Occipital lobe (tissue), 2 donors: ENCODE results near the gene UBL5. TPM values are rescaled to one million over a fixed set of nuclear protein-coding genes. Genes with fewer than 3 reads are reported as not detected.

ENCODE experiments used
- DNase-seq: peaks from one replicate; lab custom pipeline; 2025; lab: John Stamatoyannopoulos, UW
- total RNA-seq: library from RNA; depleted of rRNA; stranded (reverse); fragments of >200 nt; gene quantifications from one replicate; pipeline ENCODE4 v1.2.3, GENCODE V29; 2014

UBL5 gene
- total RNA-seq, 1 donor from 2014 or later, result 62.9 TPM

DNA sequence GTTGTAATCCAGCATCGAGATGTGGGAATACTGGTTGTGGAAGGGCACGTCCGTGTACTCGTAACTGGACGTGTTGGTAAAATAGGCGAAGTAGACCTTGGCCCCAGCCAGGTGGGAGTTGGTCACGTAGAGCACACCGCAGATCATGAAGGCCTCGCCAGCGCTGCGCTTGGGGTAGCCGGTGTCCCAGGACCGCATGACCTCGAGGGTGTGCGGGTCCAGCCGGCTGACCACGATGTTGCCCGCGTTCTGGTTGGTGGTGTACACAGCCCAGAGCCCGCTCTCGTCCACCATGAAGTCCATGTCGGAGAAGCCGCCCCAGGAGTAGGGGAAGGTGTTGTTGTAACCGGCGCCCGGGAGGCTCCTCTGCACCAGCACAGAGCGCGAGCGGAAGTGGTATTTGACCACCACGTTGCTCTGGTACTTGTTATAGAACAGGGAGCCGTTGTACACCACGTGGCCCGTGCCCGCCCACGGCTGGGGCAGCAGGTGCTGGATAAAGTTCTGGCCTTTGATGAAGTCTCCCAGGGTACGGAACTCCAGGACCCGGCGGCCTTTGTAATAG is 26.6 kb downstream of the UBL5 start:
- DNase-seq, result no peak

DNA sequence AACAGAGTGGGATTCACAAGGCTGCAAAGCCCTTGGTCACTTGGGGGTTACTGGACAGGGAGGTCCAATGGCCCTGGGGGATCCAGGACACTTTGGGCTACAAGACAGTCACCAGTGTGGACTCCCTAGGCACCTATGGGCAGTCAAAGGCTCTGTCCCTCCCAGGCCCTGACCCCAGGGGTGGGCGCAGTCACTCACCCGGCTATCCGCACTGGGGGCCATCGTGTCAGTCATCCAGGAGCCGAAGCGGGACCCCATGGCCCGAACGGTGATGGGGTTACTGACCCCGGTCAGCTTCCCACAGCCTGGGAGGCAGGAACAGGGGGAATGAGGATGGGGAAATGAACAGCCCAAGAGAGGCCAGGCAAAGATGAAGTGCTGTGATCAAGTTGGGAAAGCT is 28.9 kb downstream of the UBL5 start:
- DNase-seq, result no peak

DNA sequence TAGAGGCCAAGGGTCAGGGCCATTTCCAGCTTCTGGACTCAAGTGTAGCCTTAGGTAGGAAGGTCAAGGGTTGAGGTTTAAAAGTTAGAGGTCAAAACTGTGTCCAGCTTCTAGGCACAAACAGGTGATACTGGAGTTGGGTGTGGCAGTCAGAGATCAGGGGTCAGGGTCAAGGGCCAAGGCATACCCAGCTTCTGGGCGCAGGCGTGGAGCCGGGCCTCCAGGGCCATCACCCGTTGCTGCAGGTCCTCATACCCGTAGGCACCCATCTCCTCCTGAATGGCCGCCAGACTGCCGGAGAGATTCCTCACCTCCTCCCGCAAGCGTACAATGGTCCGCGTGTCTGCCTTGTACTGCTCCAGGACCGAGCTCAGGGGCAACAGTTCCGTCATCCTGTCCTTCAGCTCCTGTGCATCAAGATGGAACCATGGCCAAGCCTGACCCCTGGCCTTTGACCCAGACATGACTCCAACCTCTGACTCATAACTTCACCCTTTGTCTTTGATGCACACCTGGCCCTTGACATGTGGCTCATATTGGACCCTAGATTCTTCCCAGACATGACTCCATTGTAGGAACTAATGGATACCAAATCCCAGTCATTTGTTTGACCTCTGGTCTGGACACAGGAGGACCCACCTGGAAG is 29.5 kb downstream of the UBL5 start:
- DNase-seq, result no peak

DNA sequence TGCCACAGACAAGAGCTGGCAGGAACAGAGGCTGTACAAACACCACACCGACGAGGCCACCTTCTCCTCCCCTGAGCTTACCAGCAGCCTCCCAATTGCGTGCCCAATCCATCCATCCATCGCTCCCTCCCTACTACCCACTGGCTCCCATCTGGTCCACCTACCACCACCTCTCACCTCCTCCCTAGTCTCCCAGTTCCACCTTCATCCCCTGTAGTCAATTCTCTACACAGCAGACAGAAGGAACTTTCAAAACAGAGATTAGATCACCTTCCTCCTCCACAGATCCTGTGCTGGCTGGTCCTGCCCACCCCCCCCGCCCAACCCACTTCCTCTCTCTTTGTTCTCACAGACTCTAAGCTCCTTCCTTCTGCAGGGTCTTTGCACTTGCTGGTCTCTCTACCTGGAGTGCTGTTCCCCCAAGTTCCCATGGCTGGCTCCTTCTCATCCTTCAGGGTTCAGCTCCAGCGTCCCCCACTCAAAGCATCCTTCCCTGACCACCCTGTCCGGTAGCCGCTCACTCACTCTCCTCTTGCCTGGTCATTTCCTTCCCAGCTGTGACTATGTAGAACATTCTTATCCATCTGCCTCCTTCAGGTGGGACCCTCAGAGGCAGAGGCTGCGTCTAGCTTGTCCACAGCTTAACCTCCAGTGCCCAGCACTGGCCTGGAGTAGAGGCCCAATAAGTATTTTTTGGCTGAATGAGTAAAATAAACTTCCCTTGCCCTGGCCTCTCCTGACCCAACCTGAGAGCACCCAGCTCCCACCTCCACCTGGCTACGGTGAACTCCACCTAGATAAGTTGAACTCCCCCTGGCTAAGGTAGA is 30.4 kb downstream of the UBL5 start:
- DNase-seq, result no peak

DNA sequence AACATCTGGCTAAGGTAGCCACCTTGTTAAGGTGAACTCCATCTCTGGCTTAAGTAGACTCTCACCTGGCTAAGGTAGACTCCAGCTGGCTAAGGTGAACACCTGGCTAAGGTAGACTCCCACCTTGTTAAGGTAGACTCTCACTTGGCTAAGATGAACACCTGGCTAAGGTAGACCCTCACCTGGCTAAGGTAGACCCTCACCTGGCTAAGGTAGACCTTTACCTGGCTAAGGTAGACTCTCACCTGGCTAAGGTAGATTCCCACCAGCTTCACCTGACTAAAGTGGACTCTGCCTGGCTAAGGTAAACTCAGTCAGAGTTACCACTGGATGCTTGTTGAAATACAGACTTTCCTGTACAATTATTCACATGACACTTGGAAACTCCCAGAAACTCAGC is 31.0 kb downstream of the UBL5 start:
- DNase-seq, result no peak

DNA sequence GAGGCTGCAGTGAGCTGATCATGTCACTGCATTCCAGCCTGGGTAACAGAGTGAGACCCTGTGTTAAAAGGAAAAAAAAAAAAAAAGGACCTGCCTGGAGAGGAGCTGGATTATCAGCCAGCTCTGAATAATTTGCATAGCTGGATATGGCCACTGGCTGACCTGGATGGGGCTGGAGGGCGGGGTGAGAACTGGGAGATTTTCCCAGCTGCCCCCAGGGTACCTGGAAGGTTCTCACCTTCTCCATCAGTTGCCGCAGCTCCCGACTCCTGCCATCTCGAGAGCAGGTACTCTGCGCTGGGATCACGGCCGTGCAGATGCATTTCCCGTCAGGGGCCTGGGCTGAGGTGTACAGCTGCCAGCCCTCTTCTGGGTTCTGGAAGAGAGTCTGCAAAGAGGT is 32.7 kb downstream of the UBL5 start:
- no peak for DNase-seq

DNA sequence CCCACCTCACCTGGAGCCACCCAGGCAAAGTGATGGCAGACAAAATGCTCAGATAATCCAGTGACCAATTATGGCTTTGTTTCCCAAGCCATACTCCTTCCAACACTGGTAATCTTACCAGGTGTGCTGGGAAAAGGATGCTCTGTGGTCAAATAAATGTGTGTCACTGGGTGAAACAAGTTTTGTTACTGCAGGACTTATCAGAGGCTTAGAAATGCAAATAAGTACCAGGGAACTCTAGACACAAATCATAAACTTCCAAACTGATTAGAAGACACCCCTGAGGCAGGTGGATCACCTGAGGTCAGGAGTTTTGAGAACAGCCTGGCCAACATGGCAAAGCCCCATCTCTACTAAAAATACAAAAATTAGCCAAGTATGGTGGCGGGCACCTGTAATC is 33.8 kb downstream of the UBL5 start:
- DNase-seq, result no peak

DNA sequence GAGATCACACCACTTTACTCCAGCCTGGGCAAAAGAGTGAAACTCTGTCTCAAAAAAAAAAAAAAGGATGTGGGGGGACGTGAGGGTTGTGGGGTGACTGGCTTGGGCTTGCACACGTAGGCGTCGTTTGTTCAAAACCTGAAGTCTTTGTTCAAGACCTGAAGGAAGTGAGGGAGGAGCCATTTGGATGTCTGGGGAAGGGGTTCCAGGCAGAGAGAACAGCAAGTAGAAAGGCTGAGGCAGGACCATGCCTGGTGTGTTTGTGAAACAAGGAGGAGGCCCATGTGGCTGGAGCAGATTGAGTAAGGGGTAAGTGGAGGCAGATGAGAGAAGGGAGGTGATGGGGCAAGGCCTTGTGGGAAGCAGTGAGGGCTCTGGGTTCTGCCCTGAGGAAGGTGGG is 35.2 kb downstream of the UBL5 start:
- no peak for DNase-seq

DNA sequence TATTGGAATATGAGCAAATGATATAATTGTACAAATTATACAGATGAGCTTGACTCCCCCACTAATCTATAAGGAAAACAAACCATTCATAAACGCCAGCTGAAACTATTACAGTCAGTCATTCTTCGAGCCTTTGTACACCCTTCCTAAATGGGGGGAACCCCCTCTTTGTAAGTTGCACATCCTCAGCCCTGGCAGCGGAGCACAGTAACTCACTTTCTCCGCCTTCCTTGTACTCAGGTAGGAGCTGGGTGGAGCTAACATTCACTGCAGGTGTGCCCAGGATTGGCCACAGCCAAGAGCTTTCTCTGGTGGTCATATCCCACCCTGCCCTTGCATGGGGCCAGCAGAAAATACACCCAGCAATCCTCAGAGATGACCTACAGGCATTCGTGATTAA is 36.0 kb downstream of the UBL5 start:
- DNase-seq, result no peak

DNA sequence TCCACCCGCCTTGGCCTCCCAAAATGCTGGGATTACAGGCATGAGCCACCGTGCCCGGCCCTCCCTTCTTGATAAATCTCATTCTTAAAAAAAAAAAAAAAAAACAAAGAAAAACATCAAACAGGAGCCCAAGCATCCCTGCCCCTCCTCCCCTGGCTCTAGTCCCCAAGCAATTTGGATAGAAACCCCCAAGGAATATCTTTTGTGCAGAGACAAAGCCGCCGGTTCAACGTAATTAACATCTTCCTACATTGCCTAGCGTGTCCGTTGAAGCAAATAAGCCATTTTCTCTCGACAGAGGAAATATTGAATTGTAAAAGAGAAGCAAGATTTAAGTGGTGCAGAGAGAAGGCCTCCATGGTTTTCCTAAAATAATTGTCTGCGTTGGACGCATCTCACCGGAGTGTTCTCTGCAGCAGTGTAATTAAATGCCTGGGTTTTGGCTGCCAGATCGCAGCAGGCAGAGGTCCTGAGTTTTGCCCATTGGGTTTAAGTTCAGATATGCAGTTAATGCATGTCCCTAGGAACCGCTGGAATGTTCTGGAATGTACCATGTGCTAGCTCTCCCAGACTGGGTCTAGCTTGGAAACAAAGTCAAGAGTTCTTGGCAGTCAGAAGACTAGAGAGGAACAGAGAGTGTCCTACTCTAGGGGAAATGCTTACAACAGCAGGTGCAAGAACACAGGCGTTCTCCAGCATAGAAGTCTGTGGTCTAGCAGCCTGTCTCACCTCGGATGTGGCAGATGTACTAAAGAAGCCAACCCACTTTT is 38.2 kb downstream of the UBL5 start:
- peak; percentile 29 for DNase-seq

DNA sequence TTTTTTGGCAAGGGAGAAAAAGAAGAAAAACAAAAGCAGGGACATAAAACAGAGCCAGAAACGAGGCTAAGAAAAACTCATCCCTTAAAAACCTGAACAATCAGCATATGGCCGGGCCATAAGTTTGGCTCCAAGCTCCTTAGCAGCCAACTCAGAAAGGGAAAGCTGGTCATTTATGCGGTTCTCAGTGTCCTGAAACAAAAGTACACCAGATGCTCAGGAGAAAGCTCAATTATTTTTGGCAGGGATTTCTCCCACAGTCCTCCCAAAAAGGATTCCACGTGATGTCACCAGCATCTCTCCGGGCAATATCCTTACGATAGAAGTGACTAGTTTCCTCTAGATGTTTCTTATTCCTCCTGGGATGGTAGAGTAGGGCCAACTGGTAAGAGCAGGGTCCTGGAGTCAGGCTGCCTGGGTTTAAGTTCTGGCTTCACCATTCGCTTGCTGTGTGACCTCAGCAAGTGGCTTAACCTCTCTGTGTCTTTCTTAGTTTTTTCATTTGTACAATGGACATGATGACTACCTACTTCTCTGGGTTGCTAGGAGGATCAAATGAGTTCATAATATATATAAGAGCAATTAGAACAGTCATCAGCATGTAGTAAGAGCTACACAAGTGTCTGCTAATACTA is 41.4 kb downstream of the UBL5 start:
- DNase-seq, result peak; percentile 10

DNA sequence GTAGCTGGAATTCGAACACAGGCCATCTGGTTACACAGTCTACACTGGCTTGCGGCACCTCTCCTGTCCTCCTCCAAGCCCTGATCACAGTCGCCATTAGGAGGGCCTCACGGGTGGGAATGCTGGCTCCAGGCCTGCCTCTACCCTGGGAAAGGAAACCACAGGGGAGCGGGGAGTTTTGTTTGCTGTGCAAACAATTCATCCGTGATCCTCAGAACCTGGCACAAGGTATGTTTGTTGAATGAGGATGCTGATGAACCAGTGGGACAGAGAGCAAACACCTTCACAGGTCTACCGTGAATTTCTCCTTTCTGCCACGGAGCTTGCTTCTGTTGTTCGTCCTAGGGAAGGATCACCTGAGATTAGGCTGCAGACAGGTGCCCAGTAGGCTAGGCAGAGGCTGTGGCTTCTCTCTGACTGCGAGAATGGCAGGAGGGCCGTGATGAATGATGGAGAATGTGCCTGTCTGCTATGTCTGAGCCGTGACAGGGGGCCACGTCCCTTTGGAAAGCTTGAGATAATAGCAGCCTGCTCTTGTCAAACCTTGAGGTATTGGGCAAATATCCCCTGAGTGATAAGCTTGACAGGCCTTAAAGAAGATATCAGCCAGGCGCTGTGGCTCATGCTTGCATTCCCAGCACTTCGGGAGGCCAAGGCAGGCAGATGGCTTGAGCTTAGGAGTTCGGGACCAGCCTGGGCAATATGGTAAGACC is 44.1 kb downstream of the UBL5 start:
- DNase-seq, result no peak

DNA sequence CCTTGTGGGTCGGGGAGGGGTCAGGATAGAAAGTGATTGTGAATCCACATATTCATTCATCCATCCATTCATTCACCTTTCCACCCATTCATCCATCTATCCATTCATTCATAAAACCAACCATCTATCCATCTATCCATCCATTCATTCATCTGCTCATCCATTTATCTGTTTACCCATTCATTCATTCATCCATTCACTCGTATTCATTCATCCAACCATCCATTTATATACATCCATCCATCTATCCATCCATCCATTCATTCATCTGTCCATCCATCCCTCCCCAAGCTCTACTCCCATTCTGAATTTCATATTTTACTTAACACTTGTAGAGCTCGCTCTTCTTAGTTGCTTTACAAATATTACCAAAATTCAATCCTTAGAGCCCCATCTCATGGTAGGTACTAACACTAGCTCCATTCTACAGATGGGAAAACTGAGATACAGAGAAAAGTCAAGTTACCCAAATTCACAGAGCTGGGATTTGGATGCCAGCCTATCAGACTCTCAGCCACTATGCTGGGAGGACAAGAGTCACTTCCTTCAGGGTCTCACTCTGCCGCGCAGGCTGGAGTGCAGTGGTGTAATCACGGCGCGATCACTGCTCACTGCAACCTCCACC is 45.0 kb downstream of the UBL5 start:
- no peak for DNase-seq

DNA sequence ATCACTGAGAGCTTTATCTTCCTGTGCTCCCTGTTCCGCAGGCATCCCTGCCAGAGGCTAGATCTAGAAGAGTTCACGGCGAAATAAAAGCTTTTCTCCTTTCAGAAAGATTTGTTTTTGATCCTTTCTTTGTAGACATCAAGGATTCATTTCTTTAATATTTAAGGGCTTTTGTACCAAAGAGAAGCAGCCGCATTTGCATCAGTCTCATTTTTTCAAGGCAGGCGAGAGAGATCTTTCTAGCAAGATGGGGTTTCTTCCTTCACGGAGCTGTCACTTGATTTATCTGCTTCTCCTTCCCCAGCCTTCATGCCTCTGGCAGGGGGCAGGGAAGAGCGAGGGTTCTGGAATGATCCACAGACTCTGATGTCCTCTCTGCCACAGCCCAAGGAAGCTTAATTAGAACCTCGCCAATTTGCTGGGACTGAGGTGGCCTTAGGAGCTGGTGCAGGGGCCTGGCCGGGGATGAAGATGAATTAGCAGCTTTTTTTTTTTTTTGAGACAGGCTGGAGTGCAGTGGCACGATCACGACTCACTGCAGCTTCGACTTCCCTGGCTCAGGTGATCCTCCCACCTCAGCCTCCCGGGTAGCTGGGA is 47.4 kb downstream of the UBL5 start:
- DNase-seq, result no peak

DNA sequence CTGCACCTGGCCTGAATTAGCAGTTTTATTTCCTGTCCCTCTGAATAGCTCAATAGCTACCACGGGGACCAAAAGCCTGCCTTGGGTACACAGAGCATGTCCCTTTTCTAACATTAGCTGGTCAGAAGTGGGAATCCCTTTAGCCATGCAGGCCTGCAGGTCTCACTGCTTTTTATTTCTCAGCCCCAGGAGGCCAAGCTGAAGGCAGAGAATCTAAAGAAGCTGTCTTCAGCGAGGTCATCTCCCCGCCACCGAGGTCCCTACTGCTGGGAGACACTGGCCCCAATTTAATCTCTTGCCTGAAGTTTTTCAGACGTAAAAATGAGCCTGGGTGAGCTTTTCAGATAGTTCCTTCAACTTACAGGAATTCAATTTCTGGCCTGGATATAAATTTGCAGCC is 48.1 kb downstream of the UBL5 start:
- DNase-seq, result no peak

DNA sequence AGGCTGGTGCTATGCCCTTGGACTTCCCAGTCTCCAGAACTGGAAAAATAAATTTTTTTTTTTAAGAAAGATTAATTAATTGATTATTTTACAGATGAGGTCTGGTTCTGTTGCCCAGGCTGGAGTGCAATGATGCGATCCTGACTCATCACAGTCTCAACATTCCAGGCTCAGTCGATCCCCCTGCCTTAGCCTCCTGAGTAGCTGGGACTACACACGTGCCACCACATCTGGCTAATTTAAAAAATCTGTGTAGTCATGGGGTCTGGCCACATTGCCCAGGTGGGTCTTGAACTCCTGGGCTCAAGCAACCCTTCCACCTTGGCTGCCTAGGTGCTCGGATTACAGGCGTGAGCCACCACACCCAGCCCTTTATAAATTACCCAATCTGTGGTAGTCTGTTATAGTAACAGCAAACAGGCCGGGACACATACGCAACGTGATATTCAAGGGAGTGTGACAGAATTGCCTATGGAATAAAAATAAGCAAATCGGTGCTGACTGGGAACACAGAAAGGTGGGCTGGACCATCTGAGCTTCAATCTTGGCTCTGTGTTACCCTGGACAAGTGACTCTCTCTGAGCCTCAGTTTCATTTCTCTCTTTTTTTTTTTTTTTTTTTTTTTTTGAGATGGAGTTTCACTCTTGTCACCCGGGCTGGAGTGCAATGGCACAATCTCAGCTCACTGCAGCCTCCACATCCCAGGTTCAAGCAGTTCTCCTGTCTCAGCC is 50.2 kb downstream of the UBL5 start:
- DNase-seq, result no peak

DNA sequence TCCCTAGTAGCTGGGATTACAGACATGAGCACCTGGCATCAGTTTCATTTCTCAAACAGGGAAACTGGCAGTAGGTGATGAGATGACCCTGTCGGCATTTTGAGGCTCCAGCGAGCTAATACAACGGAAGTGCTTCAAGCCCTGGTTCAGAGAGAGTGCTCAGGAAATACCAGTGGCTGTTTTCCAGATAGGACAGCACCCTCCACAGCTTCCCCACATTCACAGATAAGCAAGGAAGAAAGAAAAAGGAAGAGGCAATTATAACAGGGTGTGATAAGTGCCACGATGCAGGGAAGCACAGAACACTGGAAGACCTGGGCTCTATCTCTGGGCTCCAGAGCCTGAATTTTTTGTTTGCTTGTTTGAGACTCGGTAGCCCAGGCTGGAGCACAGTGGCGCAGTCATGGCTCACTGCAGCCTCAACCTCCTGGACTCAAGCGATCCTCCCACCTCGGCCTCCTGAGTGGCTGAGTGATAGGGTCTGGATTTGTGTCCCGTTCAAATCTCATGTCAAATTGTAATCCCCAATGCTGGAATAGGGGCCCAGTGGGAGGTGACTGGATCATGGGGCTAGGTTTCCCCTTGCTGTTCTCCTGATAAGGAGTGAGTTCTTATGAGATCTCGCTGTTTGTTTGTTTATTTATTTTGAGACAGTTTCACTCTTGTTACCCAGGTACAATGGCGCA is 50.9 kb downstream of the UBL5 start:
- no peak for DNase-seq
